ENCODE data around the gene RNPS1.

DNA sequence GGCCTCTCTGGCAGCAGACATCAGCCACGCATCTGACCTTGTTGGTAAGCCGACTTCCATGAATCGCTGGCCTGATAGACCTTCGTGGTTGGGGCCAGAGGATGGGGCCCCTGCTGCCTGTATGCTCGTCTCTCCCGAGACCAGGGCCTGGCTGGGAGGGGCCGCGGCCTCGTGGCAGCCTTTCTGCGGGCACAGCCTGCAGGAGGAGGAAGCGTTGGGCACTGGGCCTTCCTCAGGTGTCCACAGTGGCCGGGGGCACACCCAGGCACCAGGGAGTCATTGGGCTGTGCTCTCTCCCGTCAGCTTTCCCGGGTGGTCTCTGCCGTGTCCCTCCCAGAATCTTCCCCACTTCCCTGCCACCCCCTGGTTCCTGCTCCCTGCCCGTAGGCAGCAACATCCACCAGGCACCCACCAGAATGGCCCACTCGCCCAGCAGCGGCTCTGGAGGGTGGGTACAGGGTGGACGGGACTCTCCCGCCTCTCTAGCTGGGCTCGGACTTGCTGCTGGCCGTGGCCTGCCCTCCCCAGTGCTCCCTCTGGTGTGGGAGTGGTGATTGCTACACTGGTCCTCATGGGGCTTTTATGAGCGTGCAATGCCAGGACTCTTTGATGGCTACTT lies 38.2 kb downstream of the RNPS1 start:
- TF ChIP-seq, protein P1, sequence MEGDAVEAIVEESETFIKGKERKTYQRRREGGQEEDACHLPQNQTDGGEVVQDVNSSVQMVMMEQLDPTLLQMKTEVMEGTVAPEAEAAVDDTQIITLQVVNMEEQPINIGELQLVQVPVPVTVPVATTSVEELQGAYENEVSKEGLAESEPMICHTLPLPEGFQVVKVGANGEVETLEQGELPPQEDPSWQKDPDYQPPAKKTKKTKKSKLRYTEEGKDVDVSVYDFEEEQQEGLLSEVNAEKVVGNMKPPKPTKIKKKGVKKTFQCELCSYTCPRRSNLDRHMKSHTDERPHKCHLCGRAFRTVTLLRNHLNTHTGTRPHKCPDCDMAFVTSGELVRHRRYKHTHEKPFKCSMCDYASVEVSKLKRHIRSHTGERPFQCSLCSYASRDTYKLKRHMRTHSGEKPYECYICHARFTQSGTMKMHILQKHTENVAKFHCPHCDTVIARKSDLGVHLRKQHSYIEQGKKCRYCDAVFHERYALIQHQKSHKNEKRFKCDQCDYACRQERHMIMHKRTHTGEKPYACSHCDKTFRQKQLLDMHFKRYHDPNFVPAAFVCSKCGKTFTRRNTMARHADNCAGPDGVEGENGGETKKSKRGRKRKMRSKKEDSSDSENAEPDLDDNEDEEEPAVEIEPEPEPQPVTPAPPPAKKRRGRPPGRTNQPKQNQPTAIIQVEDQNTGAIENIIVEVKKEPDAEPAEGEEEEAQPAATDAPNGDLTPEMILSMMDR (IDR thresholded peaks at IDR 0.05): no peak
- TF ChIP-seq EP300 (IDR thresholded peaks at IDR 0.05) (no peak), POLR2A (IDR thresholded peaks at IDR 0.05) (no peak)

All from ovary (tissue), 3 donors.